ENCODE measurements around the gene IL17B. TPM values are rescaled to one million over a fixed set of nuclear protein-coding genes. Genes with fewer than 3 reads are reported as not detected.

IL17B gene
- total RNA-seq, 1 experiment from 2014 or later = not detected

DNA sequence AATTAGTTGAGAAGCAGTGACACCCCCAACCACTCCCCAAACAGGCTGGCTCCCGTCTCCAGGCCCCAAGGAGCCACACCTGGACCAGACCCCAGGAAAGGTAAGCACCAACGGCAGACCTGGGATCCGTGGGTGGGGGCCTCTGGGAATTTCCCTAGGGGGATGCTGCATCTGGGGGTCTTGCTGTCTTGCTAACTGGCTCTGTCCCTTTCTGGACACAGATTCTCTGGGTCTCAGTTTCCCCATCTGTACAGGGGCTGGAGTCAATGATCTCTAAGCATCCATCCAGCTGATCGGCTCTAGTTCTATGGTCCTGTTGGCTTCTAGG, 27.9 kb upstream of the IL17B start:
- Mint-ChIP-seq H3K27me3 (ENCODE audit: insufficient read depth, unreplicated experiment) (peaks cover 11% of the 10 kb centered on the region), H3K4me1 (ENCODE audit: insufficient read depth, unreplicated experiment) (no peaks in the 10 kb centered on the region), H3K9me3 (ENCODE audit: unreplicated experiment) (no peaks in the 10 kb centered on the region), H3K36me3 (ENCODE audit: insufficient read depth, unreplicated experiment) (no peaks in the 10 kb centered on the region), H3K27ac (ENCODE audit: low read depth, unreplicated experiment) (no peak overlapping the region), H3K4me3 (ENCODE audit: unreplicated experiment) (no peak overlapping the region)
- DNase-seq (ENCODE audit: unreplicated experiment) = no peak
- POLR2A ChIA-PET = interaction anchor here (1.2 kb wide), 2 partner anchors 10 to 156 kb away, joined by 3 to 4 read pairs; no protein-coding TSS in a partner anchor
- no peak for TF ChIP-seq CTCF (IDR thresholded peaks at IDR 0.05; ENCODE audit: unreplicated experiment)
- BruUV-seq (replicated peaks) = no TSS peak
- CTCF ChIA-PET = interaction anchor here (0.7 to 5.3 kb wide), 4 partner anchors 27 to 441 kb away, joined by 3 to 40 read pairs (median 8); no protein-coding TSS in a partner anchor
- intact Hi-C loops (cut with micrococcal nuclease) = no loop called here

DNA sequence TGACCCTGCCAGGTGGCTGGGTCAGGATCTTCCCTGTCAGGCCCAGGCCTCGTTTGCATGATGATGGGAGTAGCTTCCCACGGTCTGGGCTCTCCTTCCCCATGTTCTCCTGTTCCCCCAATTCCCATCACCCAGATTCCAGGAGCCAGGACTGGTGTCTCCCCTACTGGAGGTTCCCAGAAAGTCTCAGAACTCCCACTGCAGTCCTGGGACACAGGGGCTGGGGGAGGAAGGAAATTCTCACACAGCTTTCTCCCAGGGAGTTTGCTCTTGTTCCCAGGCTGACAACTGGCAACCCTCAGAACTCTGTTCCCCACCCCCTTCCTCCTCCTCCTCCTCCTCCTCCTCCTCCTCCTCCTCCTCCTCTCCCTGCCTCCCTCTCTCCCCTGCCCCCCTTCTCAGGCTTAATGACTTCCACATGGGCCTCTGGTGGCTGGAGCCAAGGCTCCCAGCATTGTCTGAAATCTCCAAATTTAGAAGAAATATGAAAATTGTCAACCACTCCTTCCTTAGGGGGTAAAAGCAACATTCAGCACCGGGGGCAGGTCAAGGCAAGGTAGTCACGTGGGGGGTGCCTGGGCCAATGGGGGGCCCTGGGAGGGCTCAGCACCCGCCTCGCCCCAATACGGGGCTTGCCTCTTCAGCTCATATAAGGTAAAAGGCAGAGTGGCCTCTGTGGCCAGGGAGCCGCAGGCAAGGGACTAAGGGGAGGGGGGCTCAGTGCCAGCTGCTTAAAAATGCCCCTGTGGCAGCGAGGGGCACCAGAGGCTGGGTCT, 27.3 kb upstream of the IL17B start:
- no peak for DNase-seq (ENCODE audit: unreplicated experiment)
- Mint-ChIP-seq H3K27me3 (ENCODE audit: insufficient read depth, unreplicated experiment) (peaks cover 11% of the 10 kb centered on the region), H3K4me1 (ENCODE audit: insufficient read depth, unreplicated experiment) (no peaks in the 10 kb centered on the region), H3K4me3 (ENCODE audit: unreplicated experiment) (no peak overlapping the region), H3K9me3 (ENCODE audit: unreplicated experiment) (no peaks in the 10 kb centered on the region), H3K36me3 (ENCODE audit: insufficient read depth, unreplicated experiment) (no peaks in the 10 kb centered on the region), H3K27ac (ENCODE audit: low read depth, unreplicated experiment) (no peak overlapping the region)
- no peak for TF ChIP-seq CTCF (IDR thresholded peaks at IDR 0.05; ENCODE audit: unreplicated experiment)
- POLR2A ChIA-PET = interaction anchor here (1.2 kb wide), 2 partner anchors 10 to 156 kb away, joined by 3 to 4 read pairs; no protein-coding TSS in a partner anchor
- CTCF ChIA-PET = interaction anchor here (0.6 to 4.1 kb wide), 4 partner anchors 16 to 201 kb away, joined by 3 to 16 read pairs (median 4); no protein-coding TSS in a partner anchor
- intact Hi-C loops (cut with micrococcal nuclease) = no loop called here
- BruUV-seq (replicated peaks) = no TSS peak

DNA sequence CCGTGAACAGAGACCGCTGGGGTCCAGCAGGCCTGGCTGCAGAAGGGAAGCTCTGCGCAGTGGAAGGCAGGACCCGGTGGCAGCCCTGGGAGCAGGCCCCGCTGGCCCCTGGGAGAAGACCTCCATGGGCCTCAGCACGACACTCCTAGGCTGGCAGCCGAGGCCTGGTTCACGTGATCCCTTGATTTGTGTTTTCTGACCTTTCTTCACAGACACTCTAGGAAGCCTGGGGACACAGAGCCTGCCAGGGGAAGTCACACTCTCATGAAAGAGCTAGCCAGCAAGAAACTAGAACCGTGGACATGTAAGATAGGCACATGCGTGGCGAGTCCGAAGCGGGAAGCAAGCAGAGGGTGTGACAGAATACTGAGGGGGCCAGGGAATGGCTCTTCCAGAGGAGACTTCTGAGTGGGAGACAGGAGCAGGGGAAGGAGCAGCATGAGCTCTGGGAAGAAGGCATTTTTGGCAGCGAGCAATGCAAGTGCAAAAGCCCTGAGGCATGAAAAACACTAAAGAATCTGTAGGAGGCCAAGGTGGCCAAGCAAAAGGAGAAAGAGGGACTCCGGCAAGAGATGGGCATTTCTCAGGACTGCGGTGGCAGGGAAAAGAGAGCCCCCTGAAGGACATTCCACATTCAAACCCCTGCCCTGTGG, 26.6 kb upstream of the IL17B start:
- no peaks in the 10 kb centered on the region for H3K9me3 Mint-ChIP-seq (ENCODE audit: unreplicated experiment)
- intact Hi-C loops (cut with micrococcal nuclease) = no loop called here
- no peak for DNase-seq (ENCODE audit: unreplicated experiment)
- no peak for TF ChIP-seq CTCF (IDR thresholded peaks at IDR 0.05; ENCODE audit: unreplicated experiment)
- CTCF ChIA-PET = interaction anchor here (0.6 to 4.1 kb wide), 6 partner anchors 17 to 261 kb away, joined by 3 to 16 read pairs (median 3); no protein-coding TSS in a partner anchor
- H3K4me3 Mint-ChIP-seq (ENCODE audit: unreplicated experiment) = no peak overlapping the region
- H3K27me3 Mint-ChIP-seq (ENCODE audit: insufficient read depth, unreplicated experiment) = peaks cover 11% of the 10 kb centered on the region
- POLR2A ChIA-PET = no interaction called here
- no TSS peak for BruUV-seq (replicated peaks)
- H3K36me3 Mint-ChIP-seq (ENCODE audit: insufficient read depth, unreplicated experiment) = no peaks in the 10 kb centered on the region
- no peaks in the 10 kb centered on the region for H3K4me1 Mint-ChIP-seq (ENCODE audit: insufficient read depth, unreplicated experiment)
- H3K27ac Mint-ChIP-seq (ENCODE audit: low read depth, unreplicated experiment) = no peak overlapping the region

DNA sequence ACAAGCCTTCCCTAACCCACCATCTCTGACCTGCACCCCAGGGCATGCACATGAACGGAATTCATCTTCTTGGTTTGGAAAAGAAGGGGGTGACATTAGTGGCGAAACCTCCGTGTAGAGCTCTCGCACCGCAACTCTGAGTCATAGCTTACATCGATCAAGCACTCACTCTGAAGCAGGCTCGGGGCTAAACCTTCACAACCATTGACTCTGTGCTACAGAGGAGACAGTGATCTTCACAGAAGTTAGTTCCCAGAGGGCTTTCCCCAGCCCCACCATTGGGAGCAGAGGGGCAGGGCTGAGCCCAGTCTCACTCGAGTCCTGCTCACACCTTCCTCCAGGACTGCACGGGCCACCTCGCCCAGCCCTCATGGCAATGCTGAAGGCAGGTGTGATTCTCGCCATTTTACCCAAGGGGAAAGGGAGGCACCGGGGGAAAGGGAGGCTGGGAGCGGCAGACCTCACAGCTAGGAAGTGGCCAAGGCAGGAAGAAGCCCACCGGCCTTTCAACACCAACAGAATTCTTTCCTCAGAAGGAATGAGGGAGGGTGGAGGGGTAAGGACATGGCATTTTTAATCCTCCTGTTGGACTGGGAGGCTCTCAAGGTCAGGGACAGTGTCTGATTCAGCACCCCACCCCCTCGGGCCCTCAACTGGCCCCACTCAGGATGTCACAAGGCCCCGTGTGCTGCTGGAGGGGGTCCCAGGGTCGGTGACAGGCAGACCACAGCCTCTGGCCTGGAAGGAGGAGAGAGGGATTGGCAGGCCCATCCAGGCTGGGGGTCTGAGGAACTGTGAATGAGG, 25.9 kb upstream of the IL17B start:
- intact Hi-C loops (cut with micrococcal nuclease) = no loop called here
- Mint-ChIP-seq H3K36me3 (ENCODE audit: insufficient read depth, unreplicated experiment) (no peaks in the 10 kb centered on the region), H3K27ac (ENCODE audit: low read depth, unreplicated experiment) (no peak overlapping the region), H3K9me3 (ENCODE audit: unreplicated experiment) (no peaks in the 10 kb centered on the region), H3K4me1 (ENCODE audit: insufficient read depth, unreplicated experiment) (no peaks in the 10 kb centered on the region), H3K27me3 (ENCODE audit: insufficient read depth, unreplicated experiment) (peaks cover 11% of the 10 kb centered on the region), H3K4me3 (ENCODE audit: unreplicated experiment) (no peak overlapping the region)
- no peak for TF ChIP-seq CTCF (IDR thresholded peaks at IDR 0.05; ENCODE audit: unreplicated experiment)
- POLR2A ChIA-PET = no interaction called here
- DNase-seq (ENCODE audit: unreplicated experiment) = no peak
- CTCF ChIA-PET = interaction anchor here (0.6 to 4.1 kb wide), 8 partner anchors 16 to 262 kb away, joined by 3 to 16 read pairs (median 4); no protein-coding TSS in a partner anchor
- no TSS peak for BruUV-seq (replicated peaks)

Measured in MCF 10A (cell line).